ENCODE measurements around the gene TCEANC.

TCEANC gene

GRCh38 chrX:13691841-13692371 lies 39.0 kb downstream of the TCEANC start:
- H3K4me3 ChIP-seq (replicated peaks; ENCODE audit: insufficient read depth, low read length), result no peak overlapping the region
- peaks cover 3% of the 10 kb centered on the region for H3K27me3 ChIP-seq (ENCODE audit: insufficient read depth, poor library complexity, severe bottlenecking)
- DNase-seq (ENCODE audit: low read depth in 1 of 2, low spot score in 1 of 2), result no peak
- H3K27ac ChIP-seq (replicated peaks), result no peak overlapping the region
- no peak for TF ChIP-seq GABPA (IDR thresholded peaks at IDR 0.05; ENCODE audit: low read depth)
- TF ChIP-seq, protein P1, sequence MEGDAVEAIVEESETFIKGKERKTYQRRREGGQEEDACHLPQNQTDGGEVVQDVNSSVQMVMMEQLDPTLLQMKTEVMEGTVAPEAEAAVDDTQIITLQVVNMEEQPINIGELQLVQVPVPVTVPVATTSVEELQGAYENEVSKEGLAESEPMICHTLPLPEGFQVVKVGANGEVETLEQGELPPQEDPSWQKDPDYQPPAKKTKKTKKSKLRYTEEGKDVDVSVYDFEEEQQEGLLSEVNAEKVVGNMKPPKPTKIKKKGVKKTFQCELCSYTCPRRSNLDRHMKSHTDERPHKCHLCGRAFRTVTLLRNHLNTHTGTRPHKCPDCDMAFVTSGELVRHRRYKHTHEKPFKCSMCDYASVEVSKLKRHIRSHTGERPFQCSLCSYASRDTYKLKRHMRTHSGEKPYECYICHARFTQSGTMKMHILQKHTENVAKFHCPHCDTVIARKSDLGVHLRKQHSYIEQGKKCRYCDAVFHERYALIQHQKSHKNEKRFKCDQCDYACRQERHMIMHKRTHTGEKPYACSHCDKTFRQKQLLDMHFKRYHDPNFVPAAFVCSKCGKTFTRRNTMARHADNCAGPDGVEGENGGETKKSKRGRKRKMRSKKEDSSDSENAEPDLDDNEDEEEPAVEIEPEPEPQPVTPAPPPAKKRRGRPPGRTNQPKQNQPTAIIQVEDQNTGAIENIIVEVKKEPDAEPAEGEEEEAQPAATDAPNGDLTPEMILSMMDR (IDR thresholded peaks at IDR 0.05; ENCODE audit: insufficient read depth, low read length), result no peak
- TF ChIP-seq POLR2AphosphoS5 (IDR thresholded peaks at IDR 0.05; ENCODE audit: low read depth), result no peak
- TF ChIP-seq SPI1 (IDR thresholded peaks at IDR 0.05; ENCODE audit: borderline replicate concordance, low read depth), result no peak
- no peak for TF ChIP-seq REST (IDR thresholded peaks at IDR 0.05; ENCODE audit: insufficient replicate concordance, low read depth)

DNA sequence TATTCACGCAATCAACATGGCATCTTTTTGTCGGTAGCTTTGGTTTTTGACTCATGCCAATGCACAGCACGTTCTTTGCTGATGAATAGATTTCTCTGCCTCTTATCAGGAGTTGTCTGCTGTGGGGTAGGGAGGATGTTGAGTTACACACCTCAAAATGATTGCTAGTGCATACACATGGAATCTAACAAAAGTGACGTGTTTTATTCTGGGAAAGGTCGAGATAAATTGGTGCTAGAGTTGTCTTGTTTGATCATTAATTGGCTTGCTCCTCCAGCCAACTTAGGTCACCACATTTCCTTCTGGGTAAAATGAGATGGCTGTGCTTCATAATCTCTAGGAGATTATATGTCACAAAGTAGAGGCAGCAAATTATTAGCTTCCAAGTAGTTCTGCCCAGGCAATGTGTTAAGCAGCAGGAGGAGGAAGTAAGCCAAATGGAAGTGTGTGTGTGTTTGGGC lies 39.9 kb downstream of the TCEANC start:
- DNase-seq (ENCODE audit: low read depth in 1 of 2, low spot score in 1 of 2), result no peak
- TF ChIP-seq, protein P1 (IDR thresholded peaks at IDR 0.05; ENCODE audit: insufficient read depth, low read length), result no peak
- no peak for TF ChIP-seq POLR2AphosphoS5 (IDR thresholded peaks at IDR 0.05; ENCODE audit: low read depth)
- no peak for TF ChIP-seq GABPA (IDR thresholded peaks at IDR 0.05; ENCODE audit: low read depth)
- no peak for TF ChIP-seq REST (IDR thresholded peaks at IDR 0.05; ENCODE audit: insufficient replicate concordance, low read depth)
- no peak for TF ChIP-seq SPI1 (IDR thresholded peaks at IDR 0.05; ENCODE audit: borderline replicate concordance, low read depth)
- Histone ChIP-seq H3K4me3 (replicated peaks; ENCODE audit: insufficient read depth, low read length) (no peak overlapping the region), H3K27me3 (ENCODE audit: insufficient read depth, poor library complexity, severe bottlenecking) (peaks cover 3% of the 10 kb centered on the region), H3K27ac (replicated peaks) (no peak overlapping the region)

GRCh38 chrX:13693341-13693961 lies 40.5 kb downstream of the TCEANC start:
- Histone ChIP-seq H3K27me3 (ENCODE audit: insufficient read depth, poor library complexity, severe bottlenecking) (peaks cover 3% of the 10 kb centered on the region), H3K4me3 (replicated peaks; ENCODE audit: insufficient read depth, low read length) (no peak overlapping the region), H3K27ac (replicated peaks) (no peak overlapping the region)
- TF ChIP-seq, protein P1 (IDR thresholded peaks at IDR 0.05; ENCODE audit: insufficient read depth, low read length), result no peak
- no peak for TF ChIP-seq REST (IDR thresholded peaks at IDR 0.05; ENCODE audit: insufficient replicate concordance, low read depth)
- no peak for TF ChIP-seq GABPA (IDR thresholded peaks at IDR 0.05; ENCODE audit: low read depth)
- no peak for TF ChIP-seq POLR2AphosphoS5 (IDR thresholded peaks at IDR 0.05; ENCODE audit: low read depth)
- no peak; the same call in 1 of the 2 replicates for TF ChIP-seq SPI1 (IDR thresholded peaks at IDR 0.05; ENCODE audit: borderline replicate concordance, low read depth)
- no peak for DNase-seq (ENCODE audit: low read depth in 1 of 2, low spot score in 1 of 2)

Data from HL-60 (cell line).